ENCODE measurements around the gene SLC45A1.

Gene SLC45A1

GRCh38 chr1:8352886-8353785, 35.2 kb downstream of the SLC45A1 start:
- DNase-seq (ENCODE audit: low read depth, low spot score) = no peak

GRCh38 chr1:8354038-8354437, 36.1 kb downstream of the SLC45A1 start:
- no peak for DNase-seq (ENCODE audit: low read depth, low spot score)

- no peak for DNase-seq (ENCODE audit: low read depth, low spot score)
Measured at GRCh38 chr1:8355439-8356255, 37.7 kb downstream of the SLC45A1 start.

- no peak for DNase-seq (ENCODE audit: low read depth, low spot score)
Measured at GRCh38 chr1:8356256-8357209, 38.6 kb downstream of the SLC45A1 start.

- DNase-seq (ENCODE audit: low read depth, low spot score) = no peak
Measured at GRCh38 chr1:8357329-8358101, 39.6 kb downstream of the SLC45A1 start.

GRCh38 chr1:8358241-8358896, 40.5 kb downstream of the SLC45A1 start:
- no peak for DNase-seq (ENCODE audit: low read depth, low spot score)

- no peak for DNase-seq (ENCODE audit: low read depth, low spot score)
Measured at GRCh38 chr1:8358897-8359616, 41.1 kb downstream of the SLC45A1 start.

GRCh38 chr1:8359617-8360481, 41.9 kb downstream of the SLC45A1 start:
- no peak for DNase-seq (ENCODE audit: low read depth, low spot score)

- DNase-seq (ENCODE audit: low read depth, low spot score) = no peak
Measured at GRCh38 chr1:8360493-8361197, 42.7 kb downstream of the SLC45A1 start.

GRCh38 chr1:8361198-8361849, 43.4 kb downstream of the SLC45A1 start:
- no peak for DNase-seq (ENCODE audit: low read depth, low spot score)

- DNase-seq (ENCODE audit: low read depth, low spot score) = no peak
Measured at GRCh38 chr1:8362701-8363101, 44.8 kb downstream of the SLC45A1 start.

- no peak for DNase-seq (ENCODE audit: low read depth, low spot score)
Measured at GRCh38 chr1:8363186-8363766, 45.4 kb downstream of the SLC45A1 start.

GRCh38 chr1:8363767-8364301, 45.9 kb downstream of the SLC45A1 start:
- no peak for DNase-seq (ENCODE audit: low read depth, low spot score)

GRCh38 chr1:8364528-8365442, 46.9 kb downstream of the SLC45A1 start:
- no peak for DNase-seq (ENCODE audit: low read depth, low spot score)

GRCh38 chr1:8365661-8366362, 47.9 kb downstream of the SLC45A1 start:
- DNase-seq (ENCODE audit: low read depth, low spot score) = no peak
